ENCODE measurements around the gene LRRC17.

DNA sequence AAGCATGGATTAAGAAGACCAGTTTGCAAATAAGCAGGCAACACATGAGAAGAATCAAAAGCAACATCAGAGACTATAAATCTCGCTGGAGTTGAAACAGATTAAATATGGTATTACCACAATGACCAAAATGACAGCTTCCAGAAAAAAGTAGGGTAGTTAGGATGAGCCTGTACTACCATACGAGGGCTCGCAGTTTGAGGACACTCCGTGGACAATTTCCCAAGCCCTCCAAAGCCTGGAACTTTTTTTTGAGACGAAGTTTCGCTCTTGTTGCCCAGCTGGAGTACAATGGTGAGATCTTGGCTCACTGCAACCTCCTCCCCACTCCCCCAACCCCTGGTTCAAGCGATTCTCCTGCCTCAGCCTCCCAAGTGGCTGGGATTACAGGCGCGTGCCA lies 1.0 kb downstream of the LRRC17 start:
- TF ChIP-seq POLR2AphosphoS5 (IDR thresholded peaks at IDR 0.05; ENCODE audit: low read depth, low read length) (no peak), POLR2A (IDR thresholded peaks at IDR 0.05; ENCODE audit: low read depth, low read length) (no peak)
